GM21367 (cell line): ENCODE measurements around the gene NAP1L4.
A peak's percentile ranks its signal among the peaks of the same experiment; 100 is the strongest.
"Not testable (repeated sequence)": the region's sequence is repeated elsewhere in the genome, so short reads cannot be mapped to it uniquely, and the experiment has no call there.

ENCODE experiments used
- ATAC-seq: cut with Tn5 transposase; IDR thresholded peaks from one replicate; pipeline ENCODE4 v1.9.1; 2021; ENCODE audit not compliant: unreplicated experiment

NAP1L4 gene

DNA sequence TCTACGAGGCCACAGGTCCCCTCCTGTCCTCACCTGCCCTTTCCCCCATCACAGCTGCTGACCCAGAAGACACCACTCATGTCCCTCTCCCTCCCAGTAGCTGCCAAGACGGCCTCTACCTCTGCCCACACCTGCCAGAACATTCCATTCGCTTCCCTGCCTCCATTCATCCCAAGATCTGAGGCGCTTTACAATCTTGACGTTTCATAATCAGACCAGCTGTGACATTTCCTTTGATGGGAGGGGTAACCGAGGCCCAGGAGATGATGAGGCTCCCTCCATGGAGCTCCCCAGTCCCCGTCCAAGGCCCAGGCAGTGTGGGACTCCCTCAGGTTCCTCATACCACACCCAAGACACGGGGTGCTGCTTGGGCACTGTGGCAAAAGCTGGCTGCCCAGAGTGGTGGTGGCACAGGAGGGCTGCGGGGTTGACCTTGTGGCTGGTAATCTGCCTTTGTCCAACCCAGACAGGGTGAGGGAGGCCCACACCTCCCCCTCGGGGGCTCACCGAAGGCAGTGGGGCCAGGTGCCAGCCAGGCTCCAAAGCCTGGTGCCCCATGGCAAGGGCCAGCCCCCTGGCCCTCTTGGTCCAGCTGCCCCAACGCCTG is 80.2 kb downstream of the NAP1L4 start:
- no peak for ATAC-seq

DNA sequence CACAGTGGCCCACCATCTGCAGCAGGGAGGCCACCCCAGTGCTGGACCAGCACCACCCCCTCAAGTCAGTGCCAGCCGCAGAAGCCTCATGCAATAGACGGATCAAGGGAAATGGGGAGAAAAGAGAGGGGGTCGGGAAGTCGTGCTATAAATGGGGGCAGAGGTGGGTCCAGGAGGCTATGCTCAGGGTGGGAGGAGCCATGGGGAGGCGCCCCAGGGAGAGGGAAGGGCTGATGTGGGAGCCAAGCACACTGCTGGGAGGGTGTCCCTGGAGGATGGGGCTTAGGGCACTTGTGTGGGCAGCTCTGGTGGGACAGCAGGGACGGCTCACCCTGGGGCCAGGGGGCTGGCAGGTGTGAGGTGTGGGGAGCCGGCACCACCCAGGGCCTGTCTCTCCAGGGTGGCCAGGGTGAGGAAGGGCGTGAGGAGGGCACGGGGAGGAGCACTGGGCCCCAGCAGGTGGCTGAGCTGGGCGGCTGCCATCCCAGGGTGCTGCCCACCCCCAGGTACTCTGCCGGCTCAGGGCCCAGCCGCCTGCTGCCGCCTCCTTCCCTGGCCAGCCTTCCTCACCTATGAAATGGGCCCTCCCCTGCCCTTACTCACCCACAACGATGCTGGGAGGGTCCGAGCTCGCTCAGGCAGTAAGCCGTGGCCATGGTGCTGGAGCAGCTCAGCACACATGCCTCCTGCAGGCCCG is 80.9 kb downstream of the NAP1L4 start:
- ATAC-seq: no peak

DNA sequence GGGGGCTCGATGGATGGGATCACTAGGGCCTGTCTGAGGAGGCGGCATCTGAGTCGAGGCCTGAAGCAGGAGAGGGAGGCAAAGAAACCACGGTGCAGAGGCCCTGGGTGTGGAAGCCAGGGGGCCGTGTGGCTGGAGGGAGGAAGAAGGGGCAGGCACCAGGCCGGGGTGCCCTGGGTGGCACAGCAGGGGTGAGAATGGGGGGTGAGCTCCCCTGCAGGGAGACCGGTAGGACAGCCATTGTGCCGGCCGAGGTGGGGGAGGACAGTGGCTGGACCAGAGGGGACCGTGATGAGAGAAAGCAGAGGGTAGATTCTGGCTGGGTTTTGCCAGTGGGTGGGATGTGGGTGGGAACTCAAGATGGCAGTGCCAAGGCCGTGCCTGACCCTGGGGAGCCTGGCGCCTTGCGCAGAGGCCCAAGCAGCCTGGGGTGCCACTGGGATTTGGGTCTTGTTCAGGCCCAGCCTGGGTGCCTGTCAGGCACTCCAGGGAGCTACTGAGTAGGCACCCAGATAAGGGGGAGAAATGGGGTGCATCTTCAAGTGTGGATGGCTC is 81.7 kb downstream of the NAP1L4 start:
- no peak for ATAC-seq

DNA sequence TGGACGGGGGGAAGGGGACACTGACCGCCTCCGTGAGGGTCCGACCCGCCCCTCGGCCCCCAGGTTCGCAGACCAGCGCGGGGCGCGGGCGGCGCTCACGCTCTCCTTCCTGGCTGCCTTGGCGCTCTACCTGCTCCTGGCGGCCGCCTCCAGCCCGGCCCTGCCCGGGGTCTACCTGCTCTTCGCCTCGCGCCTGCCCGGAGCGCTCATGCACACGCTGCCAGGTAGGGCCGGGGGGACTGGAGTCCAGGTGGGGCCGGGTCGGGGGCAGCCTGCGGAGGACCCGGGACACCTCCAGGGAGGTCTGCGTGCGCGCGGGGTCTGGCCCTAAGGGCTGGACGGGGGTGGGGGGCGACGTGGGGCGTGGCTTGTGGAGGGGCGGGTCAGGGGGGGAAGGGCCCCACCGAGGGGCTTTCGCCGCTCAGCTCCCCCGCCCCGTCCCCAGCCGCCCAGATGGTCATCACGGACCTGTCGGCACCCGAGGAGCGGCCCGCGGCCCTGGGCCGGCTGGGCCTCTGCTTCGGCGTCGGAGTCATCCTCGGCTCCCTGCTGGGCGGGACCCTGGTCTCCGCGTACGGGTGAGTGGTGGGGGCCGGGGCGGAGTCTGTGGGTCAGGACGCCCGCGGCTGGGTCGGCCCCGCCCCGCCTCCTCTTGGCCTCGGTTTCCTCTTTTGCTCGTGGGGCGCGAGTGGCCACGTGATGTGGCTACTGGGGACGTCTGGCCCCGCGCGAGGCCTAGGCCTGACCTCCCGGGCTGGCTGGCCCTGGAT is 82.8 kb downstream of the NAP1L4 start:
- ATAC-seq: no peak

DNA sequence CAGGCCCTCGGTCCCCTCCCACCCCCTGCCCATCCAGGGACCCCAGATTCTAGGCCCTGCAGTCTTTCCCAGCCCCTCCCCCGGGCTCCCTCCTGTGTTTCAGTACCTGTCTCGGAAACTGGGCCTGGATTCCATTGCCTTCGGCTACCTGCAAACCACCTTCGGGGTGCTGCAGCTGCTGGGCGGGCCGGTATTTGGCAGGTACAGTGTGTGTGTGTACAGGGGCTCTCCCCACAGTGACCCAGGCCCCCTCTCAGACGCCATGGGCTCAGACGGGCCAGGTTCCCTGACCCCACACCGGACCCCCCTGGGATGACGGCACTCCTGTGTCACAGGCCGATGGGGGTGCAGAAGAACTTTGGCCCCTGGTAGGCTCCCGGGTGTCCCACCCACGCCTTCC is 84.0 kb downstream of the NAP1L4 start:
- no peak for ATAC-seq

DNA sequence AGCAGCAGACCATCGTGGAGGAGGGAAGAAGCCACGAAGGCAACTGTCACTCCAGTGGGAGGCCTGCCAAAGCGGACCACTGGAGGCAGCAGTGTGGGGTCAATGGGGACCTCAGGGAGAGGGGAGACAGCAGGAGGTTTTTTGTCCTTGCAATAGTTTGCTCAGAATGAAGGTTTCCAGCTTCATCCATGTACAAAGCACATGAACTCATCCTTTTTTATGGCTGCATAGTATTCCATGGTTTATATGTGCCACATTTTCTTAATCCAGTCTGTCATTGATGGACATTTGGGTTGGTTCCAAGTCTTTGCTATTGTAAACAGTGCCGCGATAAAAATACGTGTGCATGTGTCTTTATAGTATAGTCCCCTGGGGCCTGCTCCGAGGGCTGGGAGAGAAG is 86.8 kb downstream of the NAP1L4 start:
- not testable (repeated sequence) for ATAC-seq

DNA sequence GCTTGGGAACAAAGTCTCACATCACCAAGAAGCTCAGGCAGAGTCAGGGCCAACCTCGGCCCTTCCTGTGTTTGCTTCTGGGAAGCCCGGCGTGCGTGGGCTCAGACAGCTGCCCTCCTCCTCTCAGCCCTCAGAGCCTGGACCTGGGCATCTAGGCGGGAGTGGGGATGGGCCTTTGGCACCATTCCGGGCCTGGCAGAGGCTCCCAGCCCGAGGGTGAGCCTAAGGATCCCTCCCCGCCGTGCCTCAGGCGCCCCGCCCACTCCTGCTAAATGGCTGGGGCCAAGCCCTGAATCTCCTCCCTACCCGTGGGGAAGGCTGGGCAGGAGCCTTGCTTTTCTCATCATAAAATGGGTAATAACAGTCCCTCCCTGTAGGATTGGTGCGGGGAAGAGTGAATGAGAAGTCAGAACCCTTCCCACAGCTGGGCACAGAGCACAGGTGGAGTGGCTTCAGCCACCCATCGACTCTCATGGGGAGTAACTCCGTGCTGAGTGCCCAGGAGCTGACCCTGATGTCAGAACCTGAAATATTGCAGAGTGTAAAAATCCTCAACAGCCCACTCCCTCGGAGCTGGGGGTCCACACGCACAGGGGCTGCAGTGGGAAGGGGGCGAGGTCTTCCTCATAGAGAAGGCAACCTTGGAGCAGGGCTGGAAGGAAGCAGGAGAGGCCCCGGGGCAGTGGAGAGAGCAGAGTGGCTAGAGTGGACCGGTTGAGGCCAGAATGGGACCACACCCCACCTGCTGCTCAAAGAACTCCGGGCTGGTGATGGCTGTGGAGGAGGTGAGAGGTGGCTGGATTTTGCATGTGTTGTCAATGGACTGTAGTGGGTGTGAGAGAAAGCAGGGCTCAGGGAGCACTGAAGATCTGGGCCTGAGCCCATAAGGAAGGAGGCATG is 87.7 kb downstream of the NAP1L4 start:
- ATAC-seq: no peak

DNA sequence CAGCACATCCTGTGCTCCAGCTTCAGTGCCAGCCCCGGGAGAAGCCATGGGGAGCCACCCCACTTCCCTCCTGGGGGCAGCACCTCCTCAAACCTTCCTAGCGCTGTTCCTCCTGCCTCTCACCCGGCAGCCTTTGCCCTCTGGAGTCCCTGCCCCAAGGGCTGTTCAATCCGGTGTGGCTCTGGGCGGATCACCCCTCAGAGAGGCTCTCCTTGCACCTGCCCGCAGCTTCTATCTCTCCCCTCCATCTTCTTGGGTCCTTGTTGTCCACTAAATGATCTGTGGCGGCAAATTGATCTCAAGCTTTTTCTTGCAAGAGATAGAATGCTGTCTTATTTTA is 88.5 kb downstream of the NAP1L4 start:
- no peak for ATAC-seq

DNA sequence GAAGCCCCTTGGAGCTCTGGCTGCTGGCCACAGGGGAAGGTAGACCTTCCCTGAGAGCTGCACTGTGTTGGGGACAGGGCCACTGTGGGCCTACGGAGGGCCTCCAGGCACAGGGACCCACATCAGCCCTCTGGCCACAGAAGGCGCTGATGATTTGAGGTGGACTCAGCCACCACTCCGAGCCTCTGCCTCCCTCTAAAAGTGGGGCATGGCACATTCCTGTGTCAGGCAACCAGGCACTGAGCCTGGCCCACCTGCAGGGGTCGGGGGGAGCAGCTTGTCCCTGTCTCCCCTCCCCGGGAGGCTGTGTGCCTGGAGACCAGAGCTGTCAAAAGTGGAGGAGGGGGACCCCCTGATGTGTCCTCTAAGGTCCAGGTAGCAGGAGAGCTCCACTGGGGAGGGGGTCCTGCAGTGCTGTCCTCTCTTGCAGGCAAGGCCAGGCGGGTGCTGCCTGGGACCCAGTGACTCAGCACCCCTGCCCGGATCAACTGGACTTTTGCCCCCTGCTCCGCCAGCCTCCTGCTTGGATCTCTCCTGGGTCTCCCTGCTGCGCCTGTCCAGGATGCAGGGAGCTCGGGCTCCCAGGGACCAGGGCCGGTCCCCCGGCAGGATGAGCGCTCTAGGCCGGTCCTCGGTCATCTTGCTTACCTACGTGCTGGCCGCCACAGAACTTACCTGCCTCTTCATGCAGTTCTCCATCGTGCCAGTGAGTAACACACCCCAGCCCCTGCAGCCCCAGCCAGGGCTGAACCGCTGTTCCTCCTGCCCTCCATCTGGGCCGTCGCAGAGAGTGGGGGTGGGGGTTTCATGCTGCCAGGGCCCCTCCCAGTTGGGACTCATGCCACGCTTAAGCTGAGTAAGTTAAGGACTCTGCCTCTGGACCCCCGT is 89.1 kb downstream of the NAP1L4 start:
- no peak for ATAC-seq

DNA sequence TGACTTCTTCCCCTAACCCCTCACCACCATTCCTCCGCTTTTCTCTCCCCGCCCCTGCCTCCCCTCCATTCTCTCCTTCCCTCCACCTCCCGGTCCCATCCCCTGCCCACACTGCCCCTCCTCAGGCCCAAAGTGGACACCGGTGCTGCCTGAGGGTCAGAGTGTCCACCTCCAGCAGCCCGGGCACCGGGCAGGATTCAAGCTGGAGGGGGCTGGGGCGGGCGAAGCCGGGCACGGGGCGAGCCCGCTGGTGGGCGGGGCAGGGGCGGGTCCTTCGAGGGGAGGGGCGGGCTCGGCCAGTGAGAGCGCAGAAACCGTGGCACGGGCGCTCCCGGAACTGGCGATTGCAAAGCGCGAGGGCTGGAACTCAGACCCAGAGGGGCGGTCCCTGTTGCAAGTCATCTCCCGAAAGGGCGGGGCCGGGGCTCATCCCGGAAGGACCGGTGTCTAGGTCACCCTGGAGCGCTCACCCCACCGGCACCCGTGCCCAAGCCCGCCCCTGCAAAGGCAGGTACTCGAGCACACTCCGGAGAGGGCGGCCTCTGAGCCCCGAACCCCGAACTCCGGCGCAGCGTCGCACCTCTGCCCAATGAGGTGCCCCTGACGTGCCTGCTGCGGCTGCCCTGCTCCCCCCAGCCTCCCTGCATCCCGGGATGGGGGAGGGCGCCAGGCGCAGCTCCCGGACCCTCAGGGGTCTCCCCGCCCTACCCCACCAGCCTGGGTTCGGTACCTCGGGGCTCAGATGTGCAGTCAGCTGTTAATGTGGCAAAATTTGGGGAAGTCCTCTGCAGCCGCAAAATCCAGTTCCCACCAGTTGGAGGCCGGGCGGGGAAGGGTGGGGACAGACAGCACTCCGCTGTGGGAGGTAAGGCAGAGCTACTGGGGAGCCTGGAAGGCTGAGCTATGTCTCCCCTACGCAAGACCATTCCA is 90.0 kb downstream of the NAP1L4 start:
- peak; percentile 94 for ATAC-seq

DNA sequence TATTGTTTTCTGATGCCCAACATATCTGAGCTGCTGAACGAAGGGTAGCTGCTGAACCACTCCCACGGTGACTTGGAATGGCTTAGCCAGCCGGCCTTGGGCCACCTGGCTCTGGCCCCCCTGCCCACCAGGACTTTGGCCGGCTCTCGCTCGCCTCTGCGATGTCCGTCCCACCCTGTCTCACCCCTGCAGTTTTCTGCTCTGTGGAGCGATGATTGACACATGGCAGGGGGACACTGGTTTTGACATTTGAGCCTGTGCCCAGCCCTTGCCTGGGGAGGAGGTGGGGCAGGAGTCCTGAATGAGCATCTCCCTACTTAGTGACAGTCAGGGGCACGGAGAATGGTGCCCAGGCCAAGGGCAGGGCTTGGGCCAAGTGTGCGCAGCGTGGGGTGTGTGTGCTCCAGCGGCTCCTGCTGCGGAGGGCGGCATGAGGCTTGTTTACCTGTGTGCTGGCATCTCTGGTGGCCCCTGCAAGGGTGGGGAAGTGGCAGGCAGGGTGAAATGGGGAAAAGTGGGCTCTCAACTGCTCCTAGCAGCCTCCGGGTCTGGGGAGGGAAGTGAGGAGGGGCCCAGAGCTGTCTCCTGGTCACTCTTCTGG is 90.8 kb downstream of the NAP1L4 start:
- ATAC-seq: no peak

DNA sequence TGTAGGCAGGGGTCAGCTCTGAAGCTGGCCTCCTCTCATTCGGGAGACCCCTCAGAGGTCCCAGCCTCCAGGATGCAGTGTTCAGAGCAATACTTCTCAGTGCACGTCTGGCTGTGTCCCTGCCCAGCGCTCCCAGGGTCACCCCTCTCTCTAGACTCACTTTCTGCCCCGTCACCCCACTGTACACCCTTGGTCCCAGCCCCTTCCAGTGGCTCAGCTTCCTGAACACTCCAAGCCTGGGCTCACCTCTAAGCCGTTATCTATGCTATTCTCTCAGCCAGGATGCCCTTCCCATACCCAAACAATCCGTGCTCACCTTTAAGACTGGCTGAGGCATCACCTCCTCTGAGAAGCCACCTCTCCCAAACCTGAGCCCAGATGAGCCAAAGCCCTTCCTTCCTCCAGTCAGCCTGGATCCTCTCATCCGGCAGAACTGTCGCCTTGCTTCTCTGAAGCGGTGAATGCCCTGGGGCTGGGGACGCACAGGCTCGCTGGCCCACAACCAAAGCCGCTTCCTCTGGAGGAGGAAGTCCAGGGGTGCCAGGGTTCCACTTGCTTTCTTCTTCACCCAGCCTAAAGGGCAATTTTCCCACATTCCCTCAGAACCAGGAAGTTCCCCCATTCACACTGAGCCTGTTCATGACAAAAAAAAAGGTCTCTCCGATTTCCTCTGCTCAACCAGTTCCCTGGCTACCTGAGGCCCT is 92.9 kb downstream of the NAP1L4 start:
- ATAC-seq: no peak

DNA sequence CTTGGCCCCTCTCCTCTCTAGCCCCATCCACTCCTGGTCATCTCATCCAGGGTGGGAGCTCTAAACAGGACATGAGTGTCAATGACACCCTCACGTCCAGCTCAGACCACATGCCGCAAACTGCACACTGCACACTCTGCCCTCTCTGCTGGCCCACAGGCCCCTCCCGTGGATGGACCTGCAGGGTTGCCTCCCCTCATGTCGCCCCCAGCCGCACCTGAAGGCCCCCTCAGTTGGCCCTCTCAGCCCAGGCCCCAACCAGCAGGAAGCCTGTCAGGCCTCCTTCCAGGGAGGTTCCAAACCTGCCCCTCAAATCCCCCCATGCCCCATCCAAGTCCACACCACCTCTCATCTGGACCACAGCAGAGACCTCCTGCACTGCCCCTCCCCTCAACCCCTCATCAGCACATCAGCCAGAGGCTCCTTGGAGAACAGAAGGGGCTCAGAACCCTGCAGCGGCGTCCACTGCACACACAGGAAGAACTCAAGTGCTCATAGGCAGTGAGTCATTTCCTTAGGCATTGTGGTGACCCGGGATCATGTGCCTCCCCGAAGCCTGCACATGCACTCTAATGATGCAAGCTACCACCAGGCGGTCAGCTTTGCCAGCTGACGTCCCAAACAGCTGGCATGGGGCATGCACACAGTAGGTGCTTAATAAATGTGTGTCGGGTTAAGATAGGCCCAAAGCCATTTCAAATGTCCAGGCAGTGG is 93.6 kb downstream of the NAP1L4 start:
- ATAC-seq: no peak

DNA sequence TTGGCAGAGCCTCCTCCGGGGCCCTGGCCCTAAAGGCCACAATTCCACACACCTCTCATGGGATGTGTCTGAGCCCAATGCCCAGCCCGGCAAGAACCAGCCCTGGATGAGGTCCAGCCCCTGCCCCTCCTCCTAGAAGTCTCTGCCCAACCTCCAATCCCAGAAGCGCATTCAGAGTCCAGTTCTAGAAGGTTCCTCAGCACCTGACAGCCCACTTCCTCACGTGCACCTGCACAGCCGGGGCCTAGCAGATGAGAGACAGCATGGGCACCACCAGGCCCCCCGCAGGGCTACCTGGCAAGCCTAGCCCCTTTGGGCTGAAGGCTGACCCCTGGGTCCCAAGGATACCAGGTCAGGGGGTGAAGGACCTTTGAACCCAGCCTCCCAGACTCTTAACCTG is 95.1 kb downstream of the NAP1L4 start:
- ATAC-seq: no peak

DNA sequence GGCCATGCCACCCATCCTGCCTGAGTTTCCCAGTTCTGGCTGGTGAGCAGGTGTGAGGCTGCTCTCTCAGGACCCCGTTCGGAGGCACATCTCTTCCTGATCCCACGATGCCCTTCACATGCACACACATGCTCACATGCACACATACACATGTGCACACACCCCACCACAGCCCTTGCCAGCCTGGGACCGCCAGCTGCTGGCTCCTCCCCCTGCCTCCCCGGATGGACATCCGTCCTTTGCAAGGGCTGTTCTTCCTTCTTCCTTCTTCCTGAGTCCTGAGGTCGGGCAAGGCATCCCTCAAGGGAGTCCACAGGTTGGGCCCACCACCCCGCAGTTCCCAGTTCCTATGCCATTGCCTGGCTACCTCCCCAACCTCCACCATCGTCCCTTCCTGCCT is 96.1 kb downstream of the NAP1L4 start:
- no peak for ATAC-seq
